Measurements from ENCODE around the gene CAMK2B.

Gene CAMK2B

DNA sequence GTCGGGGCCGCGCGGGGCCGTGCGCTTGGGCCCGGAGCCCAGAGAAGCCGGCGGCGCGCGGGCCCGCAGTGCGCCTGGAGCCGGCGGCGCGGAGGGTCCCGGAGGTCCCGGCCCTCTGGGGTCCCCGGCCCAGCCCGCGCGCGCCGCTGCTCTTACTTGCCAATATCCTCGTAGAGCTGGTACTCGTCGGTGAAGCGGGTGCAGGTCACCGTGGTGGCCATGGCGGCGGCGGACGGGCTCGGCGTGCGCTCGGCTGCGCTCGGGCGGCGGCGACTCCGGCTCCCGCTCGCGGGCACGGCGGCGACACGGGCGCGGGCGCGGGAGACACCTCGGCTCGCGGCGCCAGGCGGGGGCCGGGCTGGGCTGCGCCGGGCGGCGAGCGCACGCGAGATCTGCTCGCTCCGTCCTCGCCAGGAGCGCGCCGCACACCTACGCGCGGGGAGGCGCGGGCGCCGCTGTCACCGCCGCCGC lies at the start of gene CAMK2B:
Gene CAMK2B, minus strand, starts transcription at position 394 of the 471 bp plus-strand sequence. Its CDS starts 173 bp downstream, at position 221.
- no peak for DNase-seq

DNA sequence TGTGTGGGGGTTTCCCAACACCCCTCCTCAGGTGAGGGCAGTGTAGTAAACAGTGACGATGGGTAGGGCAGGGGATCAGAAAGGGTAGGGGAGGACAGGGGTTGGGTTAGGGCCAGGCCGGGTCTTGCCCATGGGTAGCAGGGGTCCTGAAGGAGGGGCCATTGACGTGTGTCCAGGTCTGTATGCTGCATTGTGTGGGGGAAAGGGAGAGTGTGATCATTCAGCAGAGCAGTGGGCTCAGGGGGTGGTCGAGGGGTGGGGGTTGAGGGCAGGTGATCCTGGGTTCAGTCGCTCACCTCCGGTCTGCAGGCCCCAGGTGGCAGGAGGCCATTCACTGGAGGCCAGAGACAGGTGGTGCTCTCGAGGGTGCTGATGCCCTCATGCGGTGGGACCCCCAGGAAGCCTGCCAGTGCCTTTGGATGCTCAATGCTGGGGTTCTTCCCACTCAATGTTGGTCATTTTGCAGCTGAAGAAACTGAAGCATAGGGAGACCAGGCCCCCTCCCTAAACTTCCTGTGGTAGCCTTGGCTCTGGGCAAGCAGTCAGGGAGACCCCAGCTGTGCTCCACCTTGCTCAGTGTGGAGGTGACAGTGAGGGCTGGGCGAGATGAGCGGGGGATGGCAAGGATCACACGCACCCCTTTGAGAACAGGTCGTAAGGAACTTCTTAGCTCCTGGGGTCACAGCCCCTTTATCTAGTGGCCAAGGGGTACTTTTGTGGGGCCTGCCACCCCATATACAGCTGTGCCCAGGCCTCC lies 48.8 kb upstream of the CAMK2B start:
- no peak for DNase-seq

DNA sequence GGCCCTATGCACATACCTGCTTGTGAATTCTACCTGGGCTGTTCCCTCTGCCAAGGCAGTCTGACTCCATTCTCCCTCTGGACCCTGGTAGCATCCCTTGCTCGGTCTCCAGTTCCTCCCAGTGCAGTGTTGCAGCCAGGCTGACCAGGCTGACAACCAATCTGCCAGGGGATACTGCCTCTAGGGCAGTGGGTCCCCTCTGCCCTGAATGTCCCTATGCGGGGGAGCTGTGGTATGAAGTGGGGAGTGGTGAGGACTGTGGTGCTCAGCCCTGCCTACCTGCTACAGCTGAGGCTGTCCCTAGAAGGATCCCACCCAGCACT lies 48.0 kb upstream of the CAMK2B start:
- DNase-seq, result no peak

DNA sequence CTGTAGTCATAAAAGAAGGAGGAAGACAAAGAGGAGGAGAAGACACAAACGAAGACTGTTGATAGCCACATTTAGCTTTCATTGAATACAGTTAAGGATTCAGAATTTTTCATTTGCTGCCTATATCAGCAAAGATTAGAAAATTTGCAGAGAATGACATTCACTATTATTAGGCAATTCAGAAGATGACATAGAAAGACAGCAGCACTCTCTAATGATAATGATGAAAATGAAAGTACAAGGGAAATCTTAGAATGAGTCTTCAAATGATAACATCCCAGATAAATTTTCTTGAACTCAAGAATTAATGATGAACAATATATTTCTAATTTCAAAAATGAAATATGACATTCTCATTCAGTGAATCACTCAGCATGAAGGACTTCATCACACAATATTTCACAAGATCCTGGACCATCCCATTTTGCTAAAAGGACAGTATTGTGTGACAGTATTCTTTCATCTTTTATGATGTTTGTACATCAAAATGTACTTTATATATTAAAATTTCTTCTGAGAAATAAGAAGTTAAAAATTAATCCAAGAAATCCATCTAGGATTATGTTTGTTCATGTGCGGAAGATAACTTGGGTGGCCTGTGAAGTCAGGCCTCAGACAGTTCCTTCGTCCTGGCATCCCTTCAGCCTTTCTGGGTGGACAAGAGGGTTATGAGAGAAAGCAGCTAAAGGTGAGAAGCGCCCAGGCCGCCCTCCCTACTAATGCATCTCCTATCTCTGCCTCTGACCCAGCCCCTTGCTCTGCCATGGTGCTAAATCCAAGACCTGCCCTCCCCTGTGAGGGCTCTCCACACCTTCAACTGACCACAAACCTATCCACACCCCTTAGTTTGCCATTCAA lies 47.4 kb upstream of the CAMK2B start:
- no peak for DNase-seq

DNA sequence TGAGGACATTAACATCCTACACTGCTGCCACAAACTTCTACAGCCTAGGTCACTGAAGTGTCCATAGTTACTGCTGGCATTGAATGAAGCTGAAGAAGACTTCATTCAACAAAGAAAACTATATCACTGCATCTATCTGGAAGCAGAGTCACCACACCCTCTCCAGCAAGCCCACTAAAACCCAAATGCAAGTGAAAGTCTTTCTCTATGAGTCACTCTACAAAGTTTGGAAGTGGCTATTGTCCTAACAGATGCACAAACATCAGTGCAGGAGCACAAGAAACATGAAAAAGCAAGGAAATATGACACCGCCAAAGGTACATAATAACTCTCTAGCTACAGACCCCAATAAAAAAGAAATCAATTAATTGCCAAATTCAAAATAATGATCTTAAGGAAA lies 43.5 kb upstream of the CAMK2B start:
- no peak for DNase-seq

DNA sequence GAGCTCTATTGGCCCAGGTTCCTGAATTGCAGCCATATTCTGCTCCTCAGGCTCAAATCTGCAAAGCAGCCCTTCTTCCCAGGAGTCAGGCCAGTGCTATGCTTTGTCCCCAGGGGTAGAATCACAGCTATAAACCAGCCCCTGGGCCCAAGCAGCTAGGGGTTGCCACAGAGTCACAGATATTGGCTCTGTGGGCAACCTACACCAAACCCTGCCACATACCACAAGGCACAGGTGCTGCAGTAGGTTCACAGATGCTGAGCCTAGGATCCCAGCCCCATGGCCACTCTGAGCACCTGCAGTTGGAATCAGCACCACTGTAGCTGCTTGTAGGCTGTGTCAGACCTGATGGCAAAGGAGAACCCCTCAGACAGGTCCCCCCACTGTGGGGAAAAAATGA lies 43.1 kb upstream of the CAMK2B start:
- DNase-seq, result no peak

DNA sequence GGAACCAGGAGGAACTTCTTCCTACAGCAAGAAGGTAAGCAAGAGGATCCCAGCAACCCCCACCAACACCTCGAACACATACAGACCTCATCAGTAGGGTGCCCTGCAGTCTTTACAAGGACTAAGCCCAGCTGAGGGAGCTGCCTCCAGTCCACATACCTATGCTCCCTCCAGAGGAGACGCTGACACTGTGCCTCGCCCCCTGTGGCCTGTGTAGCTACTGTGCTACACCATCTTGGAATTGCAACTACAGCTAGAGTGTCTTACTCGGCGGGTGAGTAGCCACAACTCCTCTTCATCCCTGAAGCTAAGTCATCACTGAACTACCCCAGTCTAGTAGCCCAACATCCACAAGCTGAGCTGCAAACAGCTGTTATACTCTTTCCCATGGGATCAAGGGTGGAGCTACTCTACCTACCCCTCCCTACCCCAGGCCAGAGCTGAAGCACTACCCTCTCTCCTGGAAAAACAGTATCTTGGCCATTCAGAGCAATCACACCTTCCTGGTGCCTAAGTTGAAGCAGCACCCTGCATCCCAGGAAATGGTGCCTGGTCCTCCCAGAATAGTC lies 42.2 kb upstream of the CAMK2B start:
- DNase-seq, result no peak

DNA sequence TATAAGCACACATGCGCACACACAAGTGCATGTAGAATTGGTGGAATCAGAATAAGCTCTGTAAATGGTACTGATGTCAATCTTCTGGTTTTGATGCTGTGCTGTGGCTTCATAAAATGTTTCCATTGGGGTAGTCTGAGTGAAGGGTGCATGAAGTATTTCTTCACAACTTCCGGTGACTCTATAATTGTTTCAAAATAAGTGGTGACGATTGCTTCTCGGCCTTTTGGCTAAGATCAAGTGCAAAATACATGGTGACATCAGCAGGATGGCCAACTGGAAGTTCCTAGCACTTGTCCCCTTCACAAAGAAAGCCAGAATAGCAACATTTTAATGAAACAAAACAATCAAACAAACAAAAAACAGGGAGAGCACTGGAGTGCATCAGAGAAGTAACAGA lies 41.6 kb upstream of the CAMK2B start:
- no peak for DNase-seq

DNA sequence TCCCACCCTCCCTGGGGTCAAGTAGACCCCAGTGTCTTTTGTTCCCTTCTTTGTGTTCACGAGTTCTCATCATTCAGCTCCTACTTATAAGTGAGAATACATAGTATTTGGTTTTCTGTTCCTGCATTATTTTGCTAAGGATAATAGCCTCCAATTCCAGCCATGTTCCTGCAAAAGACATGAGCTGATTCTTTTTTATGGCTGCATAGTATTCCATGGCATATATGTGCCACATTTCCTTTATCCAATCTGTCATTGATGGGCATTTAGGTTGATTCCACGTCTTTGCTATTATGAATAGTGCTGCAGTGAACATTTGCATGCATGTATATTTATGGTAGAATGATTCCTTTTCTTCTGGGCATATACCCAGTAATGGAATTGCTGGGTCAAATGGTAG lies 28.3 kb upstream of the CAMK2B start:
- no peak for DNase-seq

DNA sequence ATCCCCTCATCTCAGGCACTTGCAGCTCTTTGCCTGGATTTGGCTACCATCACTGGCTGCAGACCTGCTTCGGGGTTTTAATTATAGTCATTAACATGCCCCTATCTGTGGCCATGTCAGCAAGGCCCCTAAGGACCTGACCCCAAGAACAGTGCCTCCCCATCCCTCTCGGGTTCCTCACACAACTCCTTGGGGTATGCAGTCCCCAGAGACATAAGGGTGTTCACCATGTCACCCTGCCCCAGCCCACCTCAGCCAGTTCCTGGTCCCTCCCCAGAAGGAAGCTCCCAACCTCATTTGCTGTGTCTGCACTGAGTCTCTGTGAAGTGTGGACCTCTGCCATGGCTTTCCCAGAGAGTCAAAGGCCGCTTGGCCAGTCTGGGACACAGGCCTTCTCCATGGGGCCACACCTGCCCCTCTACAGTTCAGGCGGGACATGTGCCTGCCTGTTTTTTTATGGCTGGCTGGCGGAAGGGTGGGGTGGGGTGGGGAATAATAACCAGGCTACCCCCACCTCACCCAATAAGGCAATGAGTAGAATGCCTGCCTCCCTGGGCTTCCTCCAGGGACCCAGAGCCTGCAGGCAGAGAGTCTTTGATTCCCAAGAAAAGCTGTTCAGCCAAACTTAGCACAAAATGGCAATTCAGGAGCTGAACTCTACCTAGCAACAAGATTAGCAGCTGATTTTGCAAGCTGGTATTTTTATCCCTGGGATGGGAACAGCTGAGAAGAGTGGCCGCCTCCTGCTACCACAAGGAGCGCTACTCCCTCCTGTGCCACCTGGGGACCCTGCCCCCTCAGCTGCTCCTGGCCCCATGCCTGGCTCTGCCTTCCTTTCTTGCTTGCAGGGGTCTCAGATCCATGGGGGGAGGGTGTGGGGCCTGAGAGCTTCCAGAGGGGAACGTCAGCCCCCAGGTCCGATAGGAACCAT lies 23.7 kb upstream of the CAMK2B start:
- DNase-seq, result no peak

DNA sequence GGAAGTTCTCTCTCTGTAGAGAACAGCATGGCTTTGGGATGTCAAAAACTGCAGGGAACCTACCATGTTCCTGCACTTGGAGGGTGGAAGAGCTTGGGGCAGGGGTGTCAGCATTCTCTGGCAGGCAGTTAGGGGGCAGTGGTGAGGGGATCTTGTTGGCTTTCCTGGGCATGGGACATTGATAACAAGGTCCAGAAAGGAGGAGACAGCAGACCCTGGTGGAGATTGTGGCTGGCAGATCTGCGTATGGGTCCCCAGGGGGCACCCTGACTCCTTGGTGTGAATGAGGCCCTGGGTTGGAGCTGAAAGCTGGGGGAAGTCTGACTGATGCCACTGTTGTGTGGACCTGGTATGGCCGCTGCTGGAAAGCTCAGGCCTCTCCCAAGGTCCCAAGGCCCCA lies 22.9 kb upstream of the CAMK2B start:
- no peak for DNase-seq

DNA sequence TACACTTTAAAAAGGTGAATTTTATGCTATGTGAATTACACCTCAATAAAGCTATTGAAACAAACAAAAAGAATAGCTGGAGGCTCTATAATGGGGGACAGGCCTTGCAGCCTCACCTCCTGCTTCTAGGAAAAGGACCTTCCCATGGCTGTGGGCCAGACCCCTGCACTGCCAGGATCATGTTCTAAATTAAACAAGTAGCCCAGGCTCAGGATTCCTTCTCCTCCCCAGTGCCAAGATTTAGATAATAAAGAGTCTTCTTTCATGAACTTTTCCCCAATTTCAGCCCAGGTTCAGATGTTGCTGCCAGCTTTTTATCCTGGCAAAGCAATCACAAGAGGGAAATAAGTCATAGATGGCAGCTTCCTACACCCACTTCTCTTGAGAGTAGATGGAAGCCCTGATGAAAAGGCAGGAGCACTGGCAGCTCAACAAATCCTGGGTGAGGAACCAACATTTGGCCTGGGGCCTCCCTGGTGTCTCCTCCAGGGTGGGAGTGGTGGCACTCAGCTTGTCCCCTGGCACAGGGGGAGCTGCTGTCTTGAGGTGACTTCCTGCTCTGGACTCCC lies 22.2 kb upstream of the CAMK2B start:
- no peak for DNase-seq

DNA sequence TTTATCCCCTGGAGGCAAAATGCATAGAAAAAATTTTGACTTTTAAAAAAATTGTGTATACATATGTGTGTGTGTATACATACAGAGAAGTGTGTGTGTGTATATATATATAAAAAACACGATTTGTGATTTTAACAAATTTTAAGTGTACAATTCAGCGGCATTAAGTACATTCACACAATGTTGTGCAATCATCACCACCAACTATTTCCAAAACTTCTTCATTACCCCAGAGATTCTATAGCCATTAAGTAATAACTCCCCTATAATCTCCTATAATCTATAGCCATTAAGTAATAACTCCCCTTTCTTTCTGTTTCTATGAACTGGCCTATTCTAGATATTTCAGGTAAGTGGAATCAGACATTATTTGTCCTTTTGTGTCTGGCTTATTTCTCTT lies 20.7 kb upstream of the CAMK2B start:
- DNase-seq, result no peak

DNA sequence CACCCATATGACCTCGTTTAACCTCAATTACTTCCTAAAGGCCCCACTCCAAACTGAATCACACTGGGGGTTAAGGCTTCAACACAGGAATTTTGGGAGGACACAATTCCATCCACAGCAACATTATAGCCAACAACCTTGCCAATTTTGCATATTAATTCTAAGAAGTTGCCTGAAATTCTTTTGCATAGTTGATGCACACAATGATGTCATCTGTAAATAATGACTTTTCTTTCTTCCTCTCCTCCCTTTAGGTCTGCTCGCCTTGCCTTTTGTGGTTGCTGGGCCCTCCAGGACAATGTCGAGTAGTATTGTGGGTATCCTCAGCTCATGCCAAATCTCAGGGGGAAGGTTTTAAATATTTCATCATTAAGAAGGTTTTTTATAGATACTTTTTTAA lies 16.0 kb upstream of the CAMK2B start:
- DNase-seq, result no peak

DNA sequence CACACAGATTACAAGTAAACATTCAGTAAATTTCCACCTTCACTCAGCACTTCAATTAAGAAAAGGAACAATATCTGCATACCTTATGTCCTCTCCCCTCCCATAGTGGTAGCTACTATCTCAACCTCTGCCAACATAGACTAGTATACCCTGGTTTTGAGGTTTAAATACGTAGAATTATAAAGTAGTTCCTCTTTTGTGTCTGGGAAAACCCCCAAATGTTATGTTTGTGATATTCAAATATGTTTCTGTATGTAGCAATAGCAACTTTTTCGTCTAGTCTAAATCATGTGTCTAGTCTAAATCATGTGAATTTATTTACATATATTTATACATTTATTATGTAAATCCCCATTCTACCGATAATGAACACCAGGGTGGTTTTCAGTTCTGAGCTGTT lies 13.2 kb upstream of the CAMK2B start:
- DNase-seq, result no peak

DNA sequence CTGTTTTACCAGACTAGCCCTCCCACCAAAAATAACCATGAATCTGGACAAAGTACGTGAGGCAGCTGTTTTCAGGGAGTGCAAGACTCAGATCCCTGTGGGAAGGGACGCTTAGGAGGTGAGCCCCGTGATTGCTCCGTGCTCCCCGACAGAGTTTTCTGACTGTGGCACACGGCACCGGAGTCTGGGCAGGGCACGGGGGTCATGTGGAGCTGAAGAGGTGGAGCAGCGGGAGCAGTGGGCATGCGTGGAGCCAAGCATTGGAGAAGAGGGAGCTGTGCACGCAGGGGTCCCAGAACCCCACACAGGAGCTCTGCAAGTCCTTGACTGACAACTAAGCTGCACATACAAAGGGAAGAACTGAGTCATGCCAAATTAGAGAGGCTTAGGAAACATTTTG lies 11.1 kb upstream of the CAMK2B start:
- no peak for DNase-seq

DNA sequence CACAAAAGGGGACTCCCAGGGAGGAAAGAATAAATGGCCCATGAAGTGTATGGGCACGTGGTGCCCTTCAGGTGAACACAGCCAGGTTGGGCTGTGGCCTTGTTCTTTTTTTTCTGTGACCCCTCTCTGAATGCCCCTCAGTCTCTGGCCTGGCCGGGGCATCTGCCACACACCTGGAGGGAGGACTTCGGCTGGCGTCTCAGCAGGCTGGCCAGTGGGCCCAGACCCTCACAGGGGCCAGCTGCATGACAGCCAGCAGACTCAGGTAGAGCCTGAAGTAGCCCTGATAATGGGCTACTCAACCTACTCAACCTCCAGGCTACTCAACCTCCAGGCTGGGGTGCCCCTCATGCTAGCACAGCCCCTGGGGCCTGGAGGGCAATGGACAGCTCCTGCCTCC lies 9.8 kb upstream of the CAMK2B start:
- no peak for DNase-seq

DNA sequence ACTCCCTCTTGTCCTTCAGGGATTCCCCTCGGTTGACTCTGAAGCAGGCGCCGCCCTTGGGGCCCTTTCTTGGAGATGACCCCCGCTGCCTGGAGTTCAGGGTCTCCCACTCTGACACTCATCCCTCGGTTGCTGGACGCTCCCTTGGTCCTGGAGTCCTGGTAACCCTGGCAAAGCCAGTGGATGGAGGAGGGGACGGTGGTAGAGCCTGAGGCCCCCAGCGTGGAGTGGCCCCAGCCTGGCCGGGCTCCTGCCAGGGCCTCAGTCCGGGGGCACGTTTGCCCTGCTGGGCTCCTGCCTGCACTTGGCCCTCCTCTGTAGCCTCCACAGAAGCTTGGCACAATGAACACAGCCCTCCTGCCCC lies 9.3 kb upstream of the CAMK2B start:
- DNase-seq, result no peak

DNA sequence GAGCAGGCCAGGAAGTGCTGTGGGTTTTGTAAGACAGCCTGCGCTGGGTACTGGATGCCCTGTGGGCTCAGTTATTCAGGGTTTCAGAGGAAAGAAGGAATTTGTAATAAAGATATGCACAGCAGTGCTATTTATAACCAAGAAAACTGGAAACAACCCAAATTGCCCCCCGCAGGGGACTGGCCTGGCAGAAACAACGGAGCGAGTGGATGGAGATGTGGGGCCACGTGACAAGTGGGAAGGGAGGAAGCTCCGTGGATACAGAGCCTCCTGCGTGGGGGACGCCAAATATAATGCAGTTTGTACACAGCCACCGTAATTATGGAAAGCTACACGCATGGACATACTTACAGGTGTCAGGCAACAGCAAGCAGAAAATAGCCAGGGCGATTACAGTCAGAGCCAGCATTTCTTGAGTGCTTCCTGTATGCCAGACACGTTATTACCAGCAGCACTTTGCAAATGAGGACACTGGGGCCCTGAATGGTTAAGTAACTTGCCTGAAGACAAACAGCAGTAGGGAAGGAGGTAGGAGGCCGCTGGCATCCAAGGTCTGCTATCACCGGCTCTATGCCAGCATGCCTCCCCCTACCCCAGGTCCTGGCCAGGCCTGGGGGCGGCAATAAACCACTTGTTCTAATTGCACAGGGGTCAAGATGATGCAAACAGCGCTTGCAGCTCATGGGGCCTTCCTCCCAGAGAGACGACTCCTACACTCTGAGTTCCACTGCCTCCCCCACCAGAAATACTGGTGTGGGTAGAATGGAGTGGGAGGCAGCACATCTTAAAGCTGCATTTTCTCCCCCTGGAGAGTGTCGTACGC lies 8.7 kb upstream of the CAMK2B start:
- no peak for DNase-seq

DNA sequence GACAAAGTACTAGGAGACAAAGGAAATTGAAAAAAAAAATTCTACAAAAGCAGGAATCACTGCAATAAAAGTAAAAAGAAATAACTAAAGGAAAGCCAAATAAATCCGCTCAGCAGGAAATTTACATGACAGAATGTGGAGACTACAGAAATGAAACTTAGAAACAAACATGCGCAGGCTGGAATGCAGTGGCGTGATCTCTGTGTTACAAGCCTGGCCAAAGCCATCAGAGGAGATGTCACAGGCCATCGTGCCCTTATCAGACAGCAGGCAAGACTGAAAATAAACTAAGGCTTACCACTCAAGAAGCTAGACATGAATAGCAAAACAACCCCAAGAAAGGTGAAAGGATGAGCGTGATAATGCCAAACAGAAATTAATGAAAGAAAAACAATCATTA lies 6.3 kb upstream of the CAMK2B start:
- no peak for DNase-seq

DNA sequence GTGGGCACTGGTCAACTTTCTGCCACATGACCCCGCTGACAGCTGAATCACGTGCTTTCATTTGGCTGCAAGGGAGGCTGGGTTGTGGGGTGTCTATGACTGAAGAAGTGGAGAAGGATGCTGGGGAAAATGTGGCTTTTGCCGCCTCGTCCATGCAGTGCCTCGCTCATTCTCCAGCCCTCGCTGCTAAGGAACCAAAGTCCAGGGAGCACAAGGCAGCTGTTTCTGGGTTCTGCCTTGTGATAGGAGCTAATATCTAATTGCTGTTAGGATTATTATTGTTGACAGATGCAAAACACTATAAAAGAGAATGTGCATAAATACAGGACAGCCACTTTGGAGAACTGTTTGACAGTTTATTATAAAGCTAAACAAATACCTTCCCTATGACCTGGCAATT lies 4.9 kb upstream of the CAMK2B start:
- DNase-seq, result no peak

DNA sequence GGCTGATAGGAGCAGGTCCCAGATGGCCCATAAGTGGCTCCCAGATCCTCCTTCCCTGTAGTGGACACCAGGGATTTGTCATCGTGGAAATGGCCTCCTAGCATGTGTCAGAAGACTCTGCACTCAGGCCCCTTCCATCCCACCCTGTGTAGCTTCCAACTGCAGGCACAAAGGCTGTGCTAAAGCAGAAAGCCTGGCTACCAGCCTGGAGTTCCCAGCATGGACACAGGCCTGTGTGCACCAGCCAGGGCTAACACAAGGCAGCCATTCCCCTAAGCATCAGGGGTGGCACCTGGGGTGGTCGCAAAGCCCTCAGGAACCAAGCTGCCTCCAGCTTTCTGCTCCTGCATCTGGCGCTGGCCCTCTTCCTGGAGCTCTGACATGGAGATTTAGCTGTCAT lies 4.5 kb upstream of the CAMK2B start:
- no peak for DNase-seq
